ENCODE results near the gene CEMIP2.

Gene CEMIP2

DNA sequence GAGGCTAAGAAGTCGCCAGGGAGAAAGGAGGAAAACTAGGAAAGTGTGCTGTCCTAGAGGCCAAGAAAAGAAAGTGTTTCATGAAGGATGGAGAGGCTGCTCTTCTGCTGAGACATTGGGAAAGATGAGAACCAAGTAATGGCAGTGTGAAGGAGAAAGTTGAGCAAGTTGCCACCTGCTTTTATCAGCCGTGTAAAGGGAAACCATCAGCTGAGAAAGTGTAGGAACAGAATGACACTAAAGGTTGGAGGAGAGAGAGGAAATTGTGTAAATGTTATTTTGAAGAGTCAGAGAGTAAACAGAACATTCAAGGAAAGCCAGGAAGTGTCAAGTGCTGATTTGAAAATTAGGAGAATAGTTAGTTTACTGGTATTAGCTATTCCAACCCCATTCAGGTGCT is 125.0 kb downstream of the CEMIP2 start:
- H3K4me3 ChIP-seq (IDR thresholded peaks at IDR 0.05; ENCODE audit: insufficient read depth, low read depth, low read length): no peak overlapping the region
- no peak overlapping the region for H2AFZ ChIP-seq (ENCODE audit: low read depth)
- TF ChIP-seq, protein P1, sequence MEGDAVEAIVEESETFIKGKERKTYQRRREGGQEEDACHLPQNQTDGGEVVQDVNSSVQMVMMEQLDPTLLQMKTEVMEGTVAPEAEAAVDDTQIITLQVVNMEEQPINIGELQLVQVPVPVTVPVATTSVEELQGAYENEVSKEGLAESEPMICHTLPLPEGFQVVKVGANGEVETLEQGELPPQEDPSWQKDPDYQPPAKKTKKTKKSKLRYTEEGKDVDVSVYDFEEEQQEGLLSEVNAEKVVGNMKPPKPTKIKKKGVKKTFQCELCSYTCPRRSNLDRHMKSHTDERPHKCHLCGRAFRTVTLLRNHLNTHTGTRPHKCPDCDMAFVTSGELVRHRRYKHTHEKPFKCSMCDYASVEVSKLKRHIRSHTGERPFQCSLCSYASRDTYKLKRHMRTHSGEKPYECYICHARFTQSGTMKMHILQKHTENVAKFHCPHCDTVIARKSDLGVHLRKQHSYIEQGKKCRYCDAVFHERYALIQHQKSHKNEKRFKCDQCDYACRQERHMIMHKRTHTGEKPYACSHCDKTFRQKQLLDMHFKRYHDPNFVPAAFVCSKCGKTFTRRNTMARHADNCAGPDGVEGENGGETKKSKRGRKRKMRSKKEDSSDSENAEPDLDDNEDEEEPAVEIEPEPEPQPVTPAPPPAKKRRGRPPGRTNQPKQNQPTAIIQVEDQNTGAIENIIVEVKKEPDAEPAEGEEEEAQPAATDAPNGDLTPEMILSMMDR (conservative IDR thresholded peaks at IDR 0.05; ENCODE audit: low read depth, low read length): no peak
- no peak overlapping the region for H3K9ac ChIP-seq
- H3K36me3 ChIP-seq (ENCODE audit: insufficient read depth): no peaks in the 10 kb centered on the region
- no peaks in the 10 kb centered on the region for H3K4me1 ChIP-seq (ENCODE audit: low read depth, poor library complexity, severe bottlenecking)
- H3K79me2 ChIP-seq (ENCODE audit: insufficient read depth, low read depth): no peaks in the 10 kb centered on the region
- no peak overlapping the region for H3K27ac ChIP-seq
- no peaks in the 10 kb centered on the region for H3K27me3 ChIP-seq (ENCODE audit: insufficient read depth, low read depth)
- no peak overlapping the region for H3K4me2 ChIP-seq
- no peaks in the 10 kb centered on the region for H4K20me1 ChIP-seq (ENCODE audit: insufficient read depth)

DNA sequence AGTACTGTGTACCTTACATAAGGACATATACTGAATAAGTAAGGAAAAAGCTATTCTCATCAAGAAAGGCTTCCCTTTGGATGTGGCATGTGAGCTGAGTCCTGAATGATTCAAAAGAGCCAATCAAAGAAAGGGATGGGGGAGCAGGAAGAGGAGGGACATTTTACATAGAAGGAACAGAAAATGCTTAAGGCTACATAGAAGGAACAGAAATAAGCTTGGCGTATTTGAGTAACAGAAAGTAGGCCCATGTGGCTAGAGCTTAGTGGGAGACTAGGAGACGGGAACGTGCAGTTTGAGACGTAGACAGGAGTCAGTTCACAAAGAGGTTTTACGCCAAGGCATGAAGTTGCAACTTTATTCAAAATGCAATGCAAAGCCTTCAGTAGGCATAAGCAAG is 126.3 kb downstream of the CEMIP2 start:
- no peak overlapping the region for H3K4me3 ChIP-seq (IDR thresholded peaks at IDR 0.05; ENCODE audit: insufficient read depth, low read depth, low read length)
- TF ChIP-seq, protein P1 (conservative IDR thresholded peaks at IDR 0.05; ENCODE audit: low read depth, low read length): no peak
- H3K4me2 ChIP-seq: no peak overlapping the region
- no peak overlapping the region for H3K9ac ChIP-seq
- H3K27ac ChIP-seq: no peak overlapping the region
- H3K36me3 ChIP-seq (ENCODE audit: insufficient read depth): no peaks in the 10 kb centered on the region
- no peaks in the 10 kb centered on the region for H3K27me3 ChIP-seq (ENCODE audit: insufficient read depth, low read depth)
- H3K79me2 ChIP-seq (ENCODE audit: insufficient read depth, low read depth): no peaks in the 10 kb centered on the region
- no peaks in the 10 kb centered on the region for H3K4me1 ChIP-seq (ENCODE audit: low read depth, poor library complexity, severe bottlenecking)
- no peak overlapping the region for H2AFZ ChIP-seq (ENCODE audit: low read depth)
- H4K20me1 ChIP-seq (ENCODE audit: insufficient read depth): no peaks in the 10 kb centered on the region

DNA sequence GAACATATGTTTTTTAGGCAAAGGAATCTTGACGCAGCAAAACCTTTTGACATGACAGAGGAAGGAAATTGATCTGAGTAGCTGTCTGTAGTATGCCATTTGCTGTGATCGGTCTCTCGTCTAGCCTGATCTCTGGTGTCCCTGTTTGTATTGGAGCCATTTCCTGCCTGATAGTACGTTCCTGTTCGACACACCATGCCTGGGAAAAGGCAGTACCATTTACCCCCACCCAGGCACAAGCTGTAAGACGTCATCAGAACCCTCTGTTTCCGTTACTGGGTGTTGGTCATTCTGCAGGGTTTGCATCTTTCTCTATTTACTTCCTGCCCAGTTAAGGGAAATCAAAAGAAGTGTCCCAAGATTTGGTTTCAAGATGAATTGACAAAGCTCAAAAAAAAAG is 129.7 kb downstream of the CEMIP2 start:
- H2AFZ ChIP-seq (ENCODE audit: low read depth): no peak overlapping the region
- H3K4me1 ChIP-seq (ENCODE audit: low read depth, poor library complexity, severe bottlenecking): no peaks in the 10 kb centered on the region
- H3K27me3 ChIP-seq (ENCODE audit: insufficient read depth, low read depth): no peaks in the 10 kb centered on the region
- H3K27ac ChIP-seq: no peak overlapping the region
- H3K9ac ChIP-seq: no peak overlapping the region
- H3K4me2 ChIP-seq: no peak overlapping the region
- no peaks in the 10 kb centered on the region for H3K79me2 ChIP-seq (ENCODE audit: insufficient read depth, low read depth)
- H3K36me3 ChIP-seq (ENCODE audit: insufficient read depth): no peaks in the 10 kb centered on the region
- no peaks in the 10 kb centered on the region for H4K20me1 ChIP-seq (ENCODE audit: insufficient read depth)
- no peak overlapping the region for H3K4me3 ChIP-seq (IDR thresholded peaks at IDR 0.05; ENCODE audit: insufficient read depth, low read depth, low read length)
- TF ChIP-seq, protein P1 (conservative IDR thresholded peaks at IDR 0.05; ENCODE audit: low read depth, low read length): no peak

DNA sequence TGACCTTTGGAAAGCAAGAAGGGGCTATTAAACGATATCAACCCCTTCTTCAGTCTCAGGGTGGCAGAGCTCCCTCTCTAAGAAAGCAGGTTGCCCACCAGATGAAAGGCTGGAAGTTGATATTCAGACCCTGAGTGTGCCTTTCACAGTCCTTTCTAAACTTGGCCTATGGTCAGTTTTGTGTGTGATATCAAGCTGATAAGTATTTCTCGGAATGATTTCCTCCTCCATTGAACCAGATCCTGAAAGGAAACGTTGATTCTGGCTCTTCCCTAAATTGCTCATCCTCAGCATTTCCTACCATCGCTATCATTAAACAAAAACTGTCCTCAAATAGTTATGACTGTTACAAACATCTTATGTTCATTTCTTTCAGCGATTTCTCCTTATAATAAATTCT is 130.4 kb downstream of the CEMIP2 start:
- Histone ChIP-seq H2AFZ (ENCODE audit: low read depth) (no peak overlapping the region), H3K27ac (no peak overlapping the region), H3K4me2 (no peak overlapping the region), H3K36me3 (ENCODE audit: insufficient read depth) (no peaks in the 10 kb centered on the region), H3K27me3 (ENCODE audit: insufficient read depth, low read depth) (no peaks in the 10 kb centered on the region), H3K79me2 (ENCODE audit: insufficient read depth, low read depth) (no peaks in the 10 kb centered on the region), H3K4me3 (IDR thresholded peaks at IDR 0.05; ENCODE audit: insufficient read depth, low read depth, low read length) (no peak overlapping the region), H4K20me1 (ENCODE audit: insufficient read depth) (no peaks in the 10 kb centered on the region), H3K4me1 (ENCODE audit: low read depth, poor library complexity, severe bottlenecking) (no peaks in the 10 kb centered on the region), H3K9ac (no peak overlapping the region)
- TF ChIP-seq, protein P1 (conservative IDR thresholded peaks at IDR 0.05; ENCODE audit: low read depth, low read length): no peak
